ENCODE measurements around the gene UVRAG. TPM values are rescaled to one million over a fixed set of nuclear protein-coding genes. Genes with fewer than 3 reads are reported as not detected.
"Not testable (repeated sequence)": the region's sequence is repeated elsewhere in the genome, so short reads cannot be mapped to it uniquely, and the experiment has no call there.

Gene UVRAG
- total RNA-seq, 3 donors from 2014 or later (not counting 1 experiment from before 2014, with no cell fraction given), result 39.9 to 52.5 (median 41.4) TPM

- ATAC-seq, result no peak
- Mint-ChIP-seq H3K36me3 (no peaks in the 10 kb centered on the region), H3K27me3 (ENCODE audit: low read depth in 2 of 2) (no peaks in the 10 kb centered on the region), H3K4me1 (peaks cover 5 to 18% of the 10 kb centered on the region in 2 donors), H3K9me3 (no peaks in the 10 kb centered on the region), H3K4me3 (no peak overlapping the region), H3K27ac (no peak overlapping the region)
- no peak overlapping the region for H3K27ac ChIP-seq (ENCODE audit: low read length)
- intact Hi-C loops (cut with micrococcal nuclease), result no loop called here
- DNase-seq, result no peak
- WGBS (ENCODE audit: insufficient coverage), result no CpG with 5 or more reads among the region's 1 CpG
- TF ChIP-seq CTCF (IDR thresholded peaks at IDR 0.05), result no peak
- H3K36me3 ChIP-seq (ENCODE audit: control insufficient read depth, insufficient read depth, low read length), result no peaks in the 10 kb centered on the region
- no peak overlapping the region for H3K4me3 ChIP-seq (ENCODE audit: low read length)
- no peaks in the 10 kb centered on the region for H3K9me3 ChIP-seq (ENCODE audit: control insufficient read depth, insufficient read depth, low read length)
- H3K4me1 ChIP-seq (ENCODE audit: control insufficient read depth, insufficient read depth, low read length), result no peaks in the 10 kb centered on the region
- H3K27me3 ChIP-seq (ENCODE audit: control insufficient read depth, insufficient read depth, low read length), result no peaks in the 10 kb centered on the region
Measured at GRCh38 chr11:75931124-75931523, 116.1 kb downstream of the UVRAG start.

- DNase-seq; H3K27ac Mint-ChIP-seq; H3K4me3 ChIP-seq (ENCODE audit: low read length); ATAC-seq; H3K27me3 ChIP-seq (ENCODE audit: control insufficient read depth, insufficient read depth, low read length); H3K36me3 ChIP-seq (ENCODE audit: control insufficient read depth, insufficient read depth, low read length); H3K27ac ChIP-seq (ENCODE audit: low read length); H3K9me3 ChIP-seq (ENCODE audit: control insufficient read depth, insufficient read depth, low read length); H3K36me3 Mint-ChIP-seq; H3K9me3 Mint-ChIP-seq; H3K27me3 Mint-ChIP-seq (ENCODE audit: low read depth in 2 of 2); H3K4me3 Mint-ChIP-seq; intact Hi-C loops (cut with micrococcal nuclease); H3K4me1 ChIP-seq (ENCODE audit: control insufficient read depth, insufficient read depth, low read length): not testable (repeated sequence)
- 100% methylated on average over 1 of the region's 1 CpG for WGBS (ENCODE audit: insufficient coverage)
- peaks cover 0 to 12% of the 10 kb centered on the region in 2 donors for H3K4me1 Mint-ChIP-seq
Measured at GRCh38 chr11:75933736-75934135, 118.7 kb downstream of the UVRAG start.

- intact Hi-C loops (cut with micrococcal nuclease), result no loop called here
- H3K4me3 ChIP-seq (ENCODE audit: low read length), result no peak overlapping the region
- Mint-ChIP-seq H3K27me3 (ENCODE audit: low read depth in 2 of 2) (no peaks in the 10 kb centered on the region), H3K36me3 (no peaks in the 10 kb centered on the region), H3K9me3 (no peaks in the 10 kb centered on the region), H3K27ac (no peak overlapping the region), H3K4me3 (no peak overlapping the region), H3K4me1 (peaks cover 0 to 12% of the 10 kb centered on the region in 2 donors)
- no peaks in the 10 kb centered on the region for H3K9me3 ChIP-seq (ENCODE audit: control insufficient read depth, insufficient read depth, low read length)
- no peaks in the 10 kb centered on the region for H3K27me3 ChIP-seq (ENCODE audit: control insufficient read depth, insufficient read depth, low read length)
- no peak for TF ChIP-seq CTCF (IDR thresholded peaks at IDR 0.05)
- DNase-seq (no peak), ATAC-seq (no peak)
- no peaks in the 10 kb centered on the region for H3K4me1 ChIP-seq (ENCODE audit: control insufficient read depth, insufficient read depth, low read length)
- no peak overlapping the region for H3K27ac ChIP-seq (ENCODE audit: low read length)
- no peaks in the 10 kb centered on the region for H3K36me3 ChIP-seq (ENCODE audit: control insufficient read depth, insufficient read depth, low read length)
Measured at GRCh38 chr11:75934851-75935250, 119.8 kb downstream of the UVRAG start.

- no peak for DNase-seq
- H3K4me3 Mint-ChIP-seq, result no peak overlapping the region
- H3K36me3 Mint-ChIP-seq, result no peaks in the 10 kb centered on the region
- intact Hi-C loops (cut with micrococcal nuclease), result no loop called here
- TF ChIP-seq CTCF (IDR thresholded peaks at IDR 0.05), result no peak
- Histone ChIP-seq H3K4me1 (ENCODE audit: control insufficient read depth, insufficient read depth, low read length) (no peaks in the 10 kb centered on the region), H3K27me3 (ENCODE audit: control insufficient read depth, insufficient read depth, low read length) (no peaks in the 10 kb centered on the region), H3K9me3 (ENCODE audit: control insufficient read depth, insufficient read depth, low read length) (no peaks in the 10 kb centered on the region), H3K27ac (ENCODE audit: low read length) (no peak overlapping the region), H3K36me3 (ENCODE audit: control insufficient read depth, insufficient read depth, low read length) (no peaks in the 10 kb centered on the region), H3K4me3 (ENCODE audit: low read length) (no peak overlapping the region)
- H3K9me3 Mint-ChIP-seq, result no peaks in the 10 kb centered on the region
- H3K27me3 Mint-ChIP-seq (ENCODE audit: low read depth in 2 of 2), result no peaks in the 10 kb centered on the region
- H3K27ac Mint-ChIP-seq, result no peak overlapping the region
- WGBS (ENCODE audit: insufficient coverage), result 100% methylated on average over 3 of the region's 3 CpGs
- no peak for ATAC-seq
- H3K4me1 Mint-ChIP-seq, result no peaks in the 10 kb centered on the region
Measured at GRCh38 chr11:75938543-75938942, 123.5 kb downstream of the UVRAG start.

All from natural killer cell (primary cell).